ENCODE measurements around the gene SLC2A5.
A peak's percentile ranks its signal among the peaks of the same experiment; 100 is the strongest.

Gene SLC2A5, protein sequence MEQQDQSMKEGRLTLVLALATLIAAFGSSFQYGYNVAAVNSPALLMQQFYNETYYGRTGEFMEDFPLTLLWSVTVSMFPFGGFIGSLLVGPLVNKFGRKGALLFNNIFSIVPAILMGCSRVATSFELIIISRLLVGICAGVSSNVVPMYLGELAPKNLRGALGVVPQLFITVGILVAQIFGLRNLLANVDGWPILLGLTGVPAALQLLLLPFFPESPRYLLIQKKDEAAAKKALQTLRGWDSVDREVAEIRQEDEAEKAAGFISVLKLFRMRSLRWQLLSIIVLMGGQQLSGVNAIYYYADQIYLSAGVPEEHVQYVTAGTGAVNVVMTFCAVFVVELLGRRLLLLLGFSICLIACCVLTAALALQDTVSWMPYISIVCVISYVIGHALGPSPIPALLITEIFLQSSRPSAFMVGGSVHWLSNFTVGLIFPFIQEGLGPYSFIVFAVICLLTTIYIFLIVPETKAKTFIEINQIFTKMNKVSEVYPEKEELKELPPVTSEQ

DNA sequence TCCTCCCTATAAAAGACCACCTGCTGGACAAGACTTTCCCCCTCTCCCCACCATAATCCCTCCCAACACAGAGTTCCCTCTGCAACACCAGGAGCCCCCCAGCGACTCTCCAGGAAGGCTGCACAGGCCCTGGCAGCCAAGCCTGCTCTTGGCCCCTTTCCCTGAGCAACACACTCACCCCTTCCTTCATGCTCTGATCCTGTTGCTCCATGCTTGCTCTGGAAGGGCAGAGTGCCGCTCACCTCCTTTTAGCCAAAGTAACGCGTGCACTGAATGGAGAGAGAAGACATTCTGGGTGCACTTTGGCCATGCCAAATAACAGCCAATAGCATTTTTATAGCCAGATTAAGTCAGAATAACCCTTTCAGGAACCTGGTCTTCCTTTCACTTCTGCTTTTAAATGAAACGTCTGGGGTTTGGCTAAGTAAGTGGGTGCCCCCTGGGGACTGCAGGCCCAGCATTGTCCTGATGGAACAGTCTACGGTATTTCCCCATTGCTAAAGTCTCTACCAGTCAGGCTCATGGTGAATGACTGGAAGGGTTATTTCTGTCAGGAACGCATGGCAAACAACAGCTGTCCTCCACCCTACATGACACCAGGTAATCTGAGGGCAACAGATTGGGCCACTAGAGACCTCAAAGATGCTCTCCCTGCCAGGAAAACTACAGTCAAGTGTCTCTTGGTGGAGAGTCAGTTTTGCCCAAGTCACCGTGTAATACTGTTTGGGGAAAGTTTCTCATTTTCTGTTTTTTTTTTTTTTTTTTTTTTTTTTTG, at the start of gene SLC2A5:
SLC2A5 (minus strand) TSS at position 310 of the 775 bp plus-strand sequence; CDS start at position 211, 99 bp downstream.
- in situ Hi-C loops (cut with MboI; ENCODE audit: low sequenced_read_pairs, unreplicated experiment) = no loop called here
- TF ChIP-seq, protein P1, sequence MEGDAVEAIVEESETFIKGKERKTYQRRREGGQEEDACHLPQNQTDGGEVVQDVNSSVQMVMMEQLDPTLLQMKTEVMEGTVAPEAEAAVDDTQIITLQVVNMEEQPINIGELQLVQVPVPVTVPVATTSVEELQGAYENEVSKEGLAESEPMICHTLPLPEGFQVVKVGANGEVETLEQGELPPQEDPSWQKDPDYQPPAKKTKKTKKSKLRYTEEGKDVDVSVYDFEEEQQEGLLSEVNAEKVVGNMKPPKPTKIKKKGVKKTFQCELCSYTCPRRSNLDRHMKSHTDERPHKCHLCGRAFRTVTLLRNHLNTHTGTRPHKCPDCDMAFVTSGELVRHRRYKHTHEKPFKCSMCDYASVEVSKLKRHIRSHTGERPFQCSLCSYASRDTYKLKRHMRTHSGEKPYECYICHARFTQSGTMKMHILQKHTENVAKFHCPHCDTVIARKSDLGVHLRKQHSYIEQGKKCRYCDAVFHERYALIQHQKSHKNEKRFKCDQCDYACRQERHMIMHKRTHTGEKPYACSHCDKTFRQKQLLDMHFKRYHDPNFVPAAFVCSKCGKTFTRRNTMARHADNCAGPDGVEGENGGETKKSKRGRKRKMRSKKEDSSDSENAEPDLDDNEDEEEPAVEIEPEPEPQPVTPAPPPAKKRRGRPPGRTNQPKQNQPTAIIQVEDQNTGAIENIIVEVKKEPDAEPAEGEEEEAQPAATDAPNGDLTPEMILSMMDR (IDR thresholded peaks at IDR 0.05; ENCODE audit: borderline replicate concordance, control extremely low read depth, extremely low read depth, insufficient read depth, missing control alignments) = no peak
- DNase-seq (ENCODE audit: low spot score) = peak; percentile 87

GRCh38 chr1:9118186-9118585, 48.8 kb upstream of the SLC2A5 start:
- DNase-seq (ENCODE audit: low spot score) = no peak
- TF ChIP-seq, protein P1 (IDR thresholded peaks at IDR 0.05; ENCODE audit: borderline replicate concordance, control extremely low read depth, extremely low read depth, insufficient read depth, missing control alignments) = no peak
- in situ Hi-C loops (cut with MboI; ENCODE audit: low sequenced_read_pairs, unreplicated experiment) = no loop called here

DNA sequence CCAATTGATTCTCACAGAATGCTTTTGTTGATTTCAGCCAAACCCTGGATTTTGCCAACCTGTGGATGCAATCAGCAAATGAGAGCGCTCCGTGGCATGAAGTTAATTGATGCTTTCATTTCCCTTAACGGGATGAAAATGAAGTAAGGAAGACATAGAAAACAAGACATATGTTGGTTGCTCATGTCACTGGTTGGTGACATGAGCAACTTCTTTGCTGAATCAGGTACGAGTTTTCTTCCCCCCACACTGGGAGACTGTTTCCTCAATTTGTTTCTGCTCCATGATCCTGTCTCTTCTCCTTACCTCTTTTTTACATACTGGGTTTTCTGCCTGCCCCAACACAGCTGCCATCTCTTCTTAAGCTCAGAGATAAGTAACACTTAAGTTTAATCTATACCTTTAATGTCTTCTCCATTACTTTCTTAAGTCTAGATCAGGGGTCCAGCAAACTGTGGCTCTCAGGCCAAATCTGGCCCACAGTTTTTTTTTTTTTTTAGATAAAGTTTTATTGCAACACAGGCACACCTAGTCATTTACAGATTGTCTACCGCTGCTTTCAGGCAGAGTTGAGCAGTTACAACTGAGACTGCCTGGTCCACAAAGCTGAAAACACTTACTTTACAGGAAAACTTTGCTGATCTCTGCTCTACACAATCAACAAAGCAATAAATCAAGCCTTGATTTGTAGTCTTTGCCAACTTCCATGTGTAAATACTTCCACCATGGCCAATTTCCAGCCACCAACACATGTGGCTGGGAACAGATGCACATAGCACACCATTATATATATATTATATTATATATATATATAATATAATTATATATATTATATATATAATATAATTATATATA, 46.1 kb upstream of the SLC2A5 start:
- DNase-seq (ENCODE audit: low spot score) = no peak
- in situ Hi-C loops (cut with MboI; ENCODE audit: low sequenced_read_pairs, unreplicated experiment) = no loop called here
- TF ChIP-seq, protein P1 (IDR thresholded peaks at IDR 0.05; ENCODE audit: borderline replicate concordance, control extremely low read depth, extremely low read depth, insufficient read depth, missing control alignments) = no peak

DNA sequence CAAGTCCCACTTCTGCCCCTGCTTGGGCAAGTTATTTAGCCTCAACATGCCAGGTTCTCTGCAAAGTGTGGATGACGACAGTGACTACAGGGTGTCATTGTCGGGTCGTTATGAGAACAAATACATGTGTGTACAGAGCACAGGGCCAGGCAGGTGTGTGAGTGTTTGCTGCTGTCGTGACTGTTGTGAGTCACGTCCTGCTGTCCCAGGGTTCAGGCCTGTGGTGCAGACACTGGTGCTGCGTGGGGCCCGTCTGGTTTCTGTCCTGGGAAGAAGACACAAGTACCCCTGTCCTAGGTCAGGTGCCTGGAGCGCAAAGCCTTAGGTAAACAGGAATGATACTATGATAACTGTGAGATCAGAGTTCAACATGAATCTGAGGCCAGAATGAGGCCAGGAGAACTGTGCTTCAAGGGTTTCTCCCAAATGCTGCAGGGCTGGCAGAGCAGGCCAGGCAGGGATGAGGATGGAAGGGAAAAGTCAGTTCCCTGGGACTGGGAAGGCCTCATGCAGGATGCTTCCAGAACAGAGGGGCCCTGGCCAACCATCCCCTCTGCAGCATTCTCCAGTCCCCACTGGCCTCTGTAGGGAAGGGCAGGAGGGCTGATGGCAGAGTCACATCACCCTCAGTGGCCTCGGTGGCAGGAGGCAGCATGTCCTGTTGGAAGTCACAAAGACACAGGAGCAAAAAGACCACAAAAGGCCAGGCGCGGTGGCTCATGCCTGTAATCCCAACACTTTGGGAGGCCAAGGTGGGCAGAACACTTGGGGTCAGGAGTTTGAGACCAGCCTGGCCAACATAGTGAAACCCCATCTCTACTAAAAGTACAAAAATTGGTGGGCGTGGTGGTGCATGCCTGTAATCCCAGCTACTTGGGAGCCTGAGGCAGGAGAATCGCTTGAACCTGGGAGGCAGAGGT, 43.8 kb upstream of the SLC2A5 start:
- TF ChIP-seq, protein P1 (IDR thresholded peaks at IDR 0.05; ENCODE audit: borderline replicate concordance, control extremely low read depth, extremely low read depth, insufficient read depth, missing control alignments) = no peak
- in situ Hi-C loops (cut with MboI; ENCODE audit: low sequenced_read_pairs, unreplicated experiment) = loop anchor here (5.0 kb wide), 1 partner anchor 84 kb away; no protein-coding TSS in a partner anchor

DNA sequence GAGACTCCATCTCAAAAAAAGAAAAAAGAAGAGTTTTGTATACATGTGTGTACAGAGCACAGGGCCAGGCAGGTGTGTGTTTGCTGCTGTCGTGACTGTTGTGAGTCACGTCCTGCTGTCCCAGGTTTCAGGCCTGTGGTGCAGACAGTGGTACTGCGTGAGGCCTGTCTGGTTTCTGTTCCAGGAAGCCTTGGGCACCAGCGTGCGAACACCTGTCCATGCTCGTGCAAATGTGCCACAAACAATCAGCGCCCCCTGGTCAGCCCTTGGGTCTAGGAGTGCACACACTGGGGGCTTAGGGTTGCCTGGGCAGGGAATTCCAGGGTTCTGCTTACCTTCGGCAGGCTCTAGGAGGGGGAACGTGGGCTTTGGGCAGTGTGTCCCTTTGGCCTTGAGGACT, 42.5 kb upstream of the SLC2A5 start:
- no peak for DNase-seq (ENCODE audit: low spot score)
- in situ Hi-C loops (cut with MboI; ENCODE audit: low sequenced_read_pairs, unreplicated experiment) = loop anchor here (5.0 kb wide), 1 partner anchor 85 kb away; no protein-coding TSS in a partner anchor
- TF ChIP-seq, protein P1 (IDR thresholded peaks at IDR 0.05; ENCODE audit: borderline replicate concordance, control extremely low read depth, extremely low read depth, insufficient read depth, missing control alignments) = no peak

More for the DNA sequence above, 43.8 kb upstream of the SLC2A5 start:
- no peak for DNase-seq (ENCODE audit: low spot score)
